Trophoblast cell (in vitro differentiated cells and primary cell): ENCODE data around the gene HABP2.

Source experiments
- DNase-seq, 2 donors: peaks; one replicate each; pipeline ENCODE4 v3.0.0-alpha.2; 2016
- H2AFZ ChIP-seq: 2 replicates; pipeline ENCODE4 v1.6.1; 2013; ENCODE audit warnings: low read length, moderate library complexity, mild to moderate bottlenecking; ENCODE audit not compliant: insufficient read depth, poor library complexity
- H2AK5ac ChIP-seq: 2 replicates; pipeline ENCODE4 v1.6.1; 2013; ENCODE audit warnings: mild to moderate bottlenecking, low read length
- H2BK120ac ChIP-seq: 2 replicates; pipeline ENCODE4 v1.6.1; 2013; ENCODE audit warnings: low read length, mild to moderate bottlenecking, moderate library complexity; ENCODE audit not compliant: insufficient read depth, poor library complexity
- H2BK12ac ChIP-seq: 2 replicates; pipeline ENCODE4 v1.6.1; 2013; ENCODE audit warnings: mild to moderate bottlenecking, low read length, moderate library complexity
- H2BK5ac ChIP-seq: 2 replicates; pipeline ENCODE4 v1.6.1; 2013; ENCODE audit warnings: low read length, low read depth, moderate library complexity, mild to moderate bottlenecking; ENCODE audit not compliant: poor library complexity
- H3K14ac ChIP-seq: 2 replicates; pipeline ENCODE4 v1.6.1; 2013; ENCODE audit warnings: mild to moderate bottlenecking, low read length
- H3K18ac ChIP-seq: 2 replicates; pipeline ENCODE4 v1.6.1; 2013; ENCODE audit warnings: mild to moderate bottlenecking, low read length
- H3K23ac ChIP-seq: 2 replicates; pipeline ENCODE4 v1.6.1; 2013; ENCODE audit warnings: low read length
- H3K27ac ChIP-seq: 2 replicates; pipeline ENCODE4 v1.5.1; 2013; ENCODE audit warnings: low read depth, mild to moderate bottlenecking, inconsistent platforms, low read length, moderate library complexity
- H3K27me3 ChIP-seq: 2 replicates; pipeline ENCODE4 v1.6.1; 2013; ENCODE audit warnings: inconsistent platforms, mild to moderate bottlenecking, low read length, moderate library complexity; ENCODE audit not compliant: insufficient read depth
- H3K36me3 ChIP-seq, 2 experiments: 1 replicate in 1 of 2; 2 replicates in 1 of 2; pipeline ENCODE4 v1.6.1; 2013; ENCODE audit warnings: low read length in 2 of 2, mild to moderate bottlenecking in 2 of 2, moderate library complexity in 1 of 2; ENCODE audit not compliant: insufficient read depth in 2 of 2, control insufficient read depth in 1 of 2
- H3K4ac ChIP-seq: 2 replicates; pipeline ENCODE4 v1.6.1; 2013; ENCODE audit warnings: low read depth, mild to moderate bottlenecking, low read length, moderate library complexity
- H3K4me1 ChIP-seq, 2 experiments: 1 replicate in 1 of 2; 2 replicates in 1 of 2; pipeline ENCODE4 v1.6.1; 2013; ENCODE audit warnings: low read length in 2 of 2, mild to moderate bottlenecking in 2 of 2, moderate library complexity in 1 of 2; ENCODE audit not compliant: insufficient read depth in 2 of 2, control insufficient read depth in 1 of 2
- H3K4me2 ChIP-seq: 2 replicates; pipeline ENCODE4 v1.6.1; 2013; ENCODE audit warnings: inconsistent platforms, mild to moderate bottlenecking, low read length, moderate library complexity
- H3K4me3 ChIP-seq: 2 replicates; pipeline ENCODE4 v1.5.1; 2013; ENCODE audit warnings: mild to moderate bottlenecking, low read depth, low read length, inconsistent platforms
- H3K79me1 ChIP-seq: one replicate; pipeline ENCODE4 v1.6.1; 2013; ENCODE audit warnings: low read length
- H3K79me2 ChIP-seq: 2 replicates; pipeline ENCODE4 v1.6.1; 2013; ENCODE audit warnings: low read length, mild to moderate bottlenecking; ENCODE audit not compliant: control insufficient read depth, insufficient read depth, poor library complexity
- H3K9ac ChIP-seq: 2 replicates; pipeline ENCODE4 v1.6.1; 2013; ENCODE audit warnings: mild to moderate bottlenecking, low read length
- H3K9me3 ChIP-seq: 2 replicates; pipeline ENCODE4 v1.6.1; 2013; ENCODE audit warnings: low read depth, mild to moderate bottlenecking, control low read depth, inconsistent platforms, low read length; ENCODE audit not compliant: insufficient read depth
- H4K12ac ChIP-seq: 2 replicates; pipeline ENCODE4 v1.6.1; 2013; ENCODE audit warnings: low read depth, mild to moderate bottlenecking, low read length, moderate library complexity
- H4K8ac ChIP-seq: 2 replicates; pipeline ENCODE4 v1.6.1; 2013; ENCODE audit warnings: low read depth, mild to moderate bottlenecking, low read length, moderate library complexity
- H4K91ac ChIP-seq: one replicate; pipeline ENCODE4 v1.6.1; 2013; ENCODE audit warnings: low read depth, mild to moderate bottlenecking, low read length, moderate library complexity
- WGBS: extraction: QIAGEN DNeasy Blood & Tissue Kit; methylation state at CpG from one replicate; pipeline ENCODE4 v1.1.7; 2013; ENCODE audit warnings: missing lambda C conversion rate; ENCODE audit not compliant: insufficient read length, insufficient coverage; ENCODE audit errors: extremely low coverage; 5-methylcytosine and 5-hydroxymethylcytosine counted together

HABP2 gene

DNA sequence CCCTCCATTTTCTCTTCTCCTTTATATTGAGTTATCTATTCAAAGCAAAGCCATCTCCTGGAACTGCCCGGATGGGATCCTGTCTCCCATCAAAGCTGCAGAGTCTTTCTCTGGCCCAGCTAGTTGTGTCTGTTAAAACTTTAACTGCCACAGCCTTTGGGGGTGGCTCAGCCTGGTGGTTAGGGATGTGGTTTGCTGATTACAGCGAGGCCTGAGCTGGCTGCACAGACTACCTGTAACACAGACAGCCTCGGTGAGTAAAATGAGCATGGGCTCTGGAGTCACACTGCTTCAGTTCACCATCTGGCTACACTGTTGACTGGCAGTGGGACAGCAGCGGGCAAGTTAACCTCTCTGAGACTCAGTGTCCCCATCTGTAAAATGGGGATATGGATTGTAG, 18.4 kb upstream of the HABP2 start:
- H3K4me3 ChIP-seq: no peak overlapping the region
- H2AK5ac ChIP-seq: no peak overlapping the region
- no peak overlapping the region for H2BK120ac ChIP-seq
- H3K4me1 ChIP-seq: no peaks in the 10 kb centered on the region
- H3K79me2 ChIP-seq: no peaks in the 10 kb centered on the region
- H4K12ac ChIP-seq: no peak overlapping the region
- no peak overlapping the region for H3K27ac ChIP-seq
- no peaks in the 10 kb centered on the region for H3K79me1 ChIP-seq
- H4K91ac ChIP-seq: no peak overlapping the region
- no peak overlapping the region for H2BK5ac ChIP-seq
- H3K27me3 ChIP-seq: no peaks in the 10 kb centered on the region
- H3K18ac ChIP-seq: no peak overlapping the region
- H3K4ac ChIP-seq: no peak overlapping the region
- H3K4me2 ChIP-seq: no peak overlapping the region
- peaks cover 2% of the 10 kb centered on the region for H3K9me3 ChIP-seq
- H4K8ac ChIP-seq: no peak overlapping the region
- H3K14ac ChIP-seq: no peak overlapping the region
- no peak overlapping the region for H3K9ac ChIP-seq
- no peaks in the 10 kb centered on the region for H3K36me3 ChIP-seq
- no peak overlapping the region for H3K23ac ChIP-seq
- no CpG with 5 or more reads among the region's 4 CpGs for WGBS
- DNase-seq: no peak
- no peak overlapping the region for H2BK12ac ChIP-seq
- no peak overlapping the region for H2AFZ ChIP-seq

DNA sequence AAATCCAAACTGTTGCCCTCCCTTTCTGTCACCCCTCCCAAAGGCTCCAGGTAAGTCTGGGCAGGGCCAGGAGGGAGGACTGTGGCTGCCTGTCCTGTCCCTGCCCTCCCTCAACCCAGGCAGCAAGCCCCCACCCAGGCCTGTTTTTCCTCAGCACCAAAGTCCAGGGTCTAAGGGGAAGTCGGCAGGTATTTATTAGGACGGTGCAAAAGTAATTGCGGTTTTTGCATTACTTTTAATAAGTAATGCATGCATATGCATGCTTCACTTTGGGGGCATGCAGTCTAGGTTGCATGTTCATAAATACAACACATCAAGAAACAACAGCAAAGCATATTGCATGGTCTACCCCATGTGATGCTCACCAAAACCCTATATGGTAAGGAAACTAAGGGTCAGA, 15.2 kb upstream of the HABP2 start:
- no peak for DNase-seq
- Histone ChIP-seq H4K8ac (no peak overlapping the region), H3K79me1 (no peaks in the 10 kb centered on the region), H3K4me1 (no peaks in the 10 kb centered on the region), H4K91ac (no peak overlapping the region), H4K12ac (no peak overlapping the region), H2AFZ (no peak overlapping the region), H3K9ac (no peak overlapping the region), H3K27ac (no peak overlapping the region), H3K4ac (no peak overlapping the region), H3K27me3 (no peaks in the 10 kb centered on the region), H3K18ac (no peak overlapping the region), H3K79me2 (no peaks in the 10 kb centered on the region), H3K23ac (no peak overlapping the region), H3K4me3 (no peak overlapping the region), H2BK120ac (no peak overlapping the region), H3K14ac (no peak overlapping the region), H3K36me3 (no peaks in the 10 kb centered on the region), H2AK5ac (no peak overlapping the region), H2BK12ac (no peak overlapping the region), H3K9me3 (peaks cover 2% of the 10 kb centered on the region), H3K4me2 (no peak overlapping the region), H2BK5ac (no peak overlapping the region)
- no CpG with 5 or more reads among the region's 3 CpGs for WGBS

DNA sequence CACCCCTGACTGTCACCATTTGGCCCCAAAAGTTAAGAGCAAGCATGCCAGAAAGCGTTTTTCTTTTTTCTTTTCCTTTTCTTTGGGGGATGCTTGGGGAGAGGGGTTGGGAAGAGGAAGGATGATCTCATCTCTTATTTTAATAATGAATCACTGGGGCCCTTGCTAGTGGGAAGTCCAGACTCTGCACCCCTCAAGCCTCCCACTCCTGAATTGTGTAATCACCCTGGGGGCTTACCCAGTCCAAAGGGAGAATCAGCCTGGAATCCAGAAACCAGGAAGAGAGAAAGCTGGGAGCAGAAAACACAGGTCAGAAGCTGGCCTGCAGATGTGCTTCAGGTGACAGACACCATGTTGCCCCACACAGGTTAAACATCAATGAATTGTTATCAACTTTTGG, 14.7 kb upstream of the HABP2 start:
- Histone ChIP-seq H2BK5ac (no peak overlapping the region), H3K9me3 (peaks cover under 1% of the 10 kb centered on the region), H2AK5ac (no peak overlapping the region), H2AFZ (no peak overlapping the region), H3K9ac (no peak overlapping the region), H3K27ac (no peak overlapping the region), H4K8ac (no peak overlapping the region), H3K4me1 (no peaks in the 10 kb centered on the region), H3K79me1 (no peaks in the 10 kb centered on the region), H4K12ac (no peak overlapping the region), H3K14ac (no peak overlapping the region), H2BK12ac (no peak overlapping the region), H2BK120ac (no peak overlapping the region), H3K18ac (no peak overlapping the region), H3K4ac (no peak overlapping the region), H3K79me2 (no peaks in the 10 kb centered on the region), H3K36me3 (no peaks in the 10 kb centered on the region), H3K4me3 (no peak overlapping the region), H3K27me3 (no peaks in the 10 kb centered on the region), H3K4me2 (no peak overlapping the region), H3K23ac (no peak overlapping the region), H4K91ac (no peak overlapping the region)
- no CpG with 5 or more reads among the region's 1 CpG for WGBS
- no peak for DNase-seq

DNA sequence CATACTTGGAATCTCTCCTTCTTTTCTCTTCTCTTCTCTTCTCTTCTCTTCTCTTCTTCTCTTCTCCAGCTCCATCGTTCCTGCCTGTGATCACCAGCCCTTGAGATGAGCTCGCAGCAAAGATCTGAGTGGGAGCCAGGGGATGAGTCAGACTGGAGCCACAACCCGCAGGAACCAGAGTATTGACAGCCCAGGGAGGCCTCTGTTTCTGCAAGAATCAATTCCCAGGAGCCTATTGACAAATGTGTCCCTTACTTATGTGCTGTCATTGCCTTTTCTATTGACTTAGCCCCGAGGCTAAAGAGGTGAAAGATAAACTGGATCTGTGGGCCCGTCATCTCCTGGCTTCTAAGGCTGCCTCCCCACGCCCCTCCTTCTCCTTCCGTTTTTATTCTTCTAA, 13.1 kb upstream of the HABP2 start:
- H2BK120ac ChIP-seq: no peak overlapping the region
- H3K14ac ChIP-seq: no peak overlapping the region
- no peak overlapping the region for H3K9ac ChIP-seq
- H3K27me3 ChIP-seq: no peaks in the 10 kb centered on the region
- H3K18ac ChIP-seq: no peak overlapping the region
- H3K4me1 ChIP-seq: no peaks in the 10 kb centered on the region
- no peak overlapping the region for H4K12ac ChIP-seq
- no peak overlapping the region for H2BK12ac ChIP-seq
- no peak overlapping the region for H2BK5ac ChIP-seq
- H3K4ac ChIP-seq: no peak overlapping the region
- H4K91ac ChIP-seq: no peak overlapping the region
- no peaks in the 10 kb centered on the region for H3K79me2 ChIP-seq
- H3K79me1 ChIP-seq: no peaks in the 10 kb centered on the region
- no peak overlapping the region for H3K23ac ChIP-seq
- no peak overlapping the region for H3K4me3 ChIP-seq
- no peaks in the 10 kb centered on the region for H3K36me3 ChIP-seq
- H3K4me2 ChIP-seq: no peak overlapping the region
- no peak overlapping the region for H3K27ac ChIP-seq
- H2AFZ ChIP-seq: no peak overlapping the region
- WGBS: no CpG with 5 or more reads among the region's 7 CpGs
- DNase-seq: peak in 1 of 2 donors; percentile 42
- H3K9me3 ChIP-seq: no peaks in the 10 kb centered on the region
- H2AK5ac ChIP-seq: no peak overlapping the region
- H4K8ac ChIP-seq: no peak overlapping the region
